H4 (cell line): ENCODE measurements around the gene TBATA. TPM values are rescaled to one million over a fixed set of nuclear protein-coding genes. Genes with fewer than 3 reads are reported as not detected.

Experiments
- DNase-seq: peaks from one replicate; pipeline ENCODE4 v3.0.0-alpha.2; 2015; ENCODE audit warnings: low spot score
- total RNA-seq: library from RNA; depleted of rRNA; stranded (reverse); fragments of >200 nt; shearing (Covaris generic); gene quantifications from 2 replicates; pipeline ENCODE4 v1.2.3, GENCODE V29; 2014

The TBATA gene
- total RNA-seq, 1 experiment from 2014 or later = not detected

DNA sequence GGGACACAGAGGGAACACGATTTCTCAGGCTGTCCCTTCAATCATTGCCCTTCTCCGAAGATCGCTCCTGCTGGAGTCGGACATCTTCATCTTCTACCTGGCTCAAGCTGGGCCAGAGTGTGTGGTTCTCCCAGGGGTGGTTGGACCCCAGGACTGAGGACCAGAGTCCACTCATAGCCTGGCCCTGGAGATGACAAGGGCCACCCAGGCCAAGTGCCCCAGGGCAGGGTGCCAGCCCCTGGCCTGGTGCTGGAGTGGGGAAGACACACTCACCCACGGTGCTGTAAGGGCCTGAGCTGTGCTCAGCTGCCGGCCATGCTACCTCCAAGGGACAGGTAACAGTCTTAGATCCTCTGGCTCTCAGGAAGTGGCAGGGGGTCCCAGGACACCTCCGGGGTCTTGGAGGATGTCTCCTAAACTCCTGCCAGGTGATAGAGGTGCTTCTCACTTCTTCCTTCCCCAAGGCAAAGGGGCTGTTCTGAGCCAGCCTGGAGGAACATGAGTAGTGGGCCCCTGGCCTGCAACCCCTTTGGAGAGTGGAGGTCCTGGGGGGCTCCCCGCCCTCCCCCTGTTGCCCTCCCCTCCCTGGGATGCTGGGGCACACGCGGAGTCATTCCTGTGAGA lies 23.3 kb downstream of the TBATA start:
- DNase-seq = no peak

DNA sequence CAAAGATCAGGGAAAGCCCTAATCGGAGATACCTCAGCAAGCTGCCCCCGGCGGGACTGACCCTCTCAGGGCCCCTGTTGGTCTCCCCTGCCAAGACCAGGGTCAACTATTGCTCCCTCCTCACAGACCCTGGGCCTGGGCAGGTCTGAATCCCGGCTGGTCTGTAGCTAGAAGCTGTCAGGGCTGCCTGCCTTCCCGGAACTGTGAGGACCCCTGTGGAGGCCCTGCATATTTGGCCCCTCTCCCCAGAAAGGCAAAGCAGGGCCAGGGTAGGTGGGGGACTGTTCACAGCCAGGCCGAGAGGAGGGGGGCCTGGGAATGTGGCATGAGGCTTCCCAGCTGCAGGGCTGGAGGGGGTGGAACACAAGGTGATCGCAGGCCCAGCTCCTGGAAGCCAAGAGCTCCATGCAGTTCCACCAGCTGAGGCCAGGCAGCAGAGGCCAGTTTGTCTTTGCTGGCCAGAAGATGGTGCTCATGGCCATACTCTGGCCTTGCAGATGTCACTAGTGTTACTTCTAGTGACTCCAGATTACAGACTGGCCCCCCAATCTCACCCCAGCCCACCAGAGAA lies 24.1 kb downstream of the TBATA start:
- DNase-seq = no peak

DNA sequence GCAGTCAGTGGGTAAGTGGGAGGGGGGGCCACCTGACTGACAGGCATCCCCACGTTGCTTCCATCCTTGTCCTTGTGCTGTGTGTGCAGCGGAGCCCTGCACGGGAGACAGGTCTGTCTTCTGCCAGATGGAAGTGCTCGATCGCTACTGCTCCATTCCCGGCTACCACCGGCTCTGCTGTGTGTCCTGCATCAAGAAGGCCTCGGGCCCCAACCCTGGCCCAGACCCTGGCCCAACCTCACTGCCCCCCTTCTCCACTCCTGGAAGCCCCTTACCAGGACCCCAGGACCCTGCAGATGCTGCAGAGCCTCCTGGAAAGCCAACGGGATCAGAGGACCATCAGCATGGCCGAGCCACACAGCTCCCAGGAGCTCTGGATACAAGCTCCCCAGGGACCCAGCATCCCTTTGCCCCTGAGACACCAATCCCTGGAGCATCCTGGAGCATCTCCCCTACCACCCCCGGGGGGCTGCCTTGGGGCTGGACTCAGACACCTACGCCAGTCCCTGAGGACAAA lies 24.8 kb downstream of the TBATA start:
- DNase-seq = no peak

DNA sequence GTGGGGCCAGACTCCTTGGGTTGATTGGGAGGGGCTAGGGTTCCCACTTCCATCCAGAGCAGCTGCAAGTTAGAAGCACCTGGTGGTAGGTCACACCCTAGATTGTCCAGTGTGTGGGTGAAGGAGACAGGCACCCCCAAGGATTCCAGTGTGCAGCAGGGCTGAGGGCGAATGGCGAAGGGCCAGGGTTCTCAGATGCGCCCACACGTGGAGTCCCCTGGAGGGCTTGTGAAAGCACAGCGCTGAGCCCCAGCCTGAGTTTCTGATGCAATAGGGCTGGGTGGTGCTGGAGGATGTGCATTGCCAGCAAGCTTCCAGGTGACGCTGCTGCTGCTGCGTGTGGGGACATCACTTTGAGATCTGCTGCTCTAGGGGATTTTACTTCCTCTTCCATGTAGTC lies 25.4 kb downstream of the TBATA start:
- no peak for DNase-seq

DNA sequence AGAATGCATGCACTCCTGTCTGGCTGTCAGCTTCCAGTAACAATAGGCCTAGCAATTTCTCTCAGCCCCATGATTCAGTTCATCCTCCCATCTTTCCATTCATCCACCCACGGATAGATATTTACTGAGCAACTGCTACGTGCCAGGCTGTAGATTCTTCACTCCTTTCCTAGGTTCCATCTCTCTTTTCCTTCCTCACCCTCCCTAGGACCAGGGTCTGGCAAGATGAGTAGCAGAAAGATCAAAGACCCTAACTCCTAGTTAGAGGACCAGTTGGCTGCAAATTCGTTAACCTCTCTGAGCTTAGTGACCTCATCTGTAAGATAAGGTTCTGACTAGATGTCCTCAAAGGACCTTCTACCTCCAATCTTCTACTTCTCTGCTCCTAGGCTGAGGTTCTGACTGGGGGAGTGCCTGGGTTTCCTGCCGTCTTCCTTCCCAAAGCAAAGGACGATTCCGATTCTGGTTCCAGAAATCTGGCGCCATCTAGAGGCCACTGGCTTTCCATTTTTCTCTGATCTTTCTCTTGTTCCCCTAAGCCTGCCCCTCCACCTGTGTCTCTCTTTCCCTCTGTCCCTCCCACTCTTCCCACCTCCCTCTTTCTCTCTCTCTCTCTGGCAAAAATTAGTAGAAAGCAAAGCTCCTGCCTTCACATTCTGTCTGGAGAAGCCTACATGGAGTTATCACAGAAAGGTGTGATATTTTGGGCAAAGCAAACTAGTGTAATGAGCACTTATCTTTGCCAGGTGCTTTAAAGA lies 26.2 kb downstream of the TBATA start:
- peak; percentile 53 for DNase-seq

DNA sequence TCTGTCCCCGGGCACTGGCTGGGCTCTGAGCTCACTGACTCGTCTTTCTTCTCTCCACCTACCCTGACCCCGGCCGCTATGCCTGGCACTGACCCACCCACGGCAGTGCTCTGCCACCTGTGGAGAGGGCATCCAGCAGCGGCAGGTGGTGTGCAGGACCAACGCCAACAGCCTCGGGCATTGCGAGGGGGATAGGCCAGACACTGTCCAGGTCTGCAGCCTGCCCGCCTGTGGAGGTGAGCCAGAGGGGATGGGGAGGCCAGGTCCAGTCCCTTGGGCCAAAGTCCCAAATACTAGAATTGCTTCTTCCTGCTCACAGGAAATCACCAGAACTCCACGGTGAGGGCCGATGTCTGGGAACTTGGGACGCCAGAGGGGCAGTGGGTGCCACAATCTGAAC lies 27.3 kb downstream of the TBATA start:
- no peak for DNase-seq

DNA sequence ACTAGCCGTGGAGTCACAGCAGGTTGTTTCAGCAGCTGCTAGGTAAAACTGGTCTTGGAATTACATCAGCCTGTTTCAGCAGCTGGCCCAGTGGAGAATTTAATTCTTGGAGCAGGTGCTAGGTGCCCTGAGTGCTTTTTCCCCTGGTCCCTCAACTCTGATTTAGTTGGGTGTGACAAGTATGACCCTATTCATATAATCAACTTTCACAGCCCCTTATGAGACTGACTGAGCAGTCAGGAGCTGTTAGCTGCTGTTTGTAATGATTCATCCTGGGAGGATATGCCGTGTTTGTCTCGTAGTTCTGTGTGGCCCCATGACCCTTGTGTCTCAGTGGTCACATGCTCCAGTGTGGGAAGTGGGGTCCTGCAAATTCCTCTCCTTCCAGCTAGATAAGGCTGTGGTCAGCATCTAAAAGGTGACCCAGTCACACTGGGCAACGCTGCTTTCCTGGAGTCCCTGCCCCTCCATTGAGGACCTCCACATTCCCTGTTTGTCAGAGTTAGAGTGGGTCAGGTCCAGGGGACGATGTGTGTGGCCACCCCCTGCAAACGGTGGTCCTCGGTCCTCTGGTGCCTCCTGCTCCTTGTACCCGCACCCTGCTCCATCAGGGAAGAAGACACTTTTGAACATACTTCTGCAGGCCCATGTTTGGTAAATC lies 28.3 kb downstream of the TBATA start:
- no peak for DNase-seq

DNA sequence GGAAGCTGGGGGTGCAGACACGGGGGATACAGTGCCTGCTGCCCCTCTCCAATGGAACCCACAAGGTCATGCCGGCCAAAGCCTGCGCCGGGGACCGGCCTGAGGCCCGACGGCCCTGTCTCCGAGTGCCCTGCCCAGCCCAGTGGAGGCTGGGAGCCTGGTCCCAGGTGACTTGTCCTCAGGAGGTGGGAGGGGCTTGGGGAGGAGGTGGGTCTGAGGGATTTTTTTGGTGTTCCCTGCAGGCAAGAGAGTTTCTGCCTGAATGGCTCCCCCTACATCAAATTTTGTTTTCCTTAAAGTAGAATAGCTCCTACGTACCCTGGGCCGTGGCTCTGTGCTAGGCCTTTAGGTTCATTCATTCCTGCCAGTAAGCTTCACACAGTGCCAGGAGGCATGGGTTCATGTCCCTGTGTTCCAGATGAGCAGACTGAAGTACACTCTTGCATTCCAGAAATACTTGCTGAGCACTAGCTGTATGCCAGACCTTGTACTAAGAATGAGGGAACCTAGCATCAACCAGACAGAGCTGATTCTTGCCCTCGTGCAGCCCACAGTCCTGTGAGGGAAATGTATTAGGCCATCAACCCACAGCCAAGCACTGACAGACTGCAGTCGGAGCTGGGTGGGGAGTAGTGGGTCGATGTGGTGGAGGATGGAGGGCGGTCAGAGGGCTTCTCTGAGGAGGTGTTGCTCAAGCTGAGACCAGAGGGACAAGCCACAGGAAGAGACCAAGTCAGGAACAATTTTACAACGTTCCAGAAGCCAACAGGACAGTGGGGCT lies 31.1 kb downstream of the TBATA start:
- no peak for DNase-seq

DNA sequence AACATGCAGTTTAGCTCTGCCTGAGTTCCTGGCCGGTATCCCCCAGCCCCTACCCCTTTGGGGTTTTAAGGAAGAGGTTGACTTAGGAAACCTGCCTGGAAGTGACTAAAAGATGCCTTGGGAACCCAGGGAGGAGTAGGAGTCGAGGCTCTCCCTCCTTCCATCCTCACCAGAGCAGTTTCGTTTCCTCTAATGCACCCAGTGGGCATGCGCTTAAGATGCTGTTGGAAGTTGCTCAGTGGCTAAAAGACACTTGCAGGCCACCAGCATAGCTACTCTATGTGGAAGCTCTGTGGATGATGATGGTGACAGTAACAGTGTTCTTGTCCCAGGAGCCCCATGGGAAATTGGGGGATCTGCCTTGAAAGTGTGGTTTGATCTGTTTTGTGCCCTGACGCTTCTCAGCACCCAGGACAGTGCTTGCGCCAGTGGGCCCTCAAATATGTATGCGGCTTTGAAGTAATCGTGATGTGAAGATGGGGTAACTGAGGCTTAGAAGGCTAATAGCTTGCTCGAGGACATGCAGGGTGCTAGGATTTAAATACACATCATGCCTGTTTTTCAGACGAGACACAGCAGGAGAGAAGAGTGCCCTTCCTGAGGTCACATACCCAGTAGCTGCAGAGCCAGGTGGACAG lies 32.0 kb downstream of the TBATA start:
- no peak for DNase-seq

DNA sequence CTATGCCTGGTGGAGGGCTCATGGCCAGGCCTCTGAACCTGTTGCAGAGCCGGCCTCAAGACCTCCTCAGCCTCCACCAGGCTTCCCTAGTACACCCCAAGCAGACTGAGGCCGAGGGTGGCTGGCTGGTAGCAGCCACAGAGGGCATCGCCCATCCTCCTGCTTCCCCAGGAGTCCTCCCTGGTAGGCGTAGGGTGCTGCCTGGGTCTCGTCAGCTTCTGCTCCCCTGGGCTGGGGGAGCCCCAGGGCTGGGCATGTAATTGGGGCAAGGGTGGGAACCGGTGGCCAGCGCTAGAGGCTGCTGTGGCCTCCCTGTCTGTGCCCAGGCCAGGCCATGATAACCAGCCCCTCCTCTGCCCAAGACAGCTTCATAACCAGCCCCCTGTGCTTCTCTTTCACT lies 32.6 kb downstream of the TBATA start:
- DNase-seq = no peak

DNA sequence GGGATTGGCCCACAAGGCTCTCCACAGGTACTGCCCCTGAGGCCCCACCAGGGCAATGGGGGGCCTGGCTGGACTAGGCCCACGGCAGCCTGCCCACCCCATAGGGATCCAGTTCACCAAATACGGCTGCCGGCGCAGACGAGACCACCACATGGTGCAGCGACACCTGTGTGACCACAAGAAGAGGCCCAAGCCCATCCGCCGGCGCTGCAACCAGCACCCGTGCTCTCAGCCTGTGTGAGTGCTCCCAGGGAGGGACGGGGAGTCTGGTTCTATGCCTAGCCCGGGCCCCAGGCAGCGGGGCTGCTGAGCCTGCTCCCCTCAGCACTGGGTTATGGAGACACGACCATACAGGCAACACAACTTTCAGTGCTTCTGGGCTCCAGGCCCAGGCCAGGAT lies 33.2 kb downstream of the TBATA start:
- DNase-seq = no peak

DNA sequence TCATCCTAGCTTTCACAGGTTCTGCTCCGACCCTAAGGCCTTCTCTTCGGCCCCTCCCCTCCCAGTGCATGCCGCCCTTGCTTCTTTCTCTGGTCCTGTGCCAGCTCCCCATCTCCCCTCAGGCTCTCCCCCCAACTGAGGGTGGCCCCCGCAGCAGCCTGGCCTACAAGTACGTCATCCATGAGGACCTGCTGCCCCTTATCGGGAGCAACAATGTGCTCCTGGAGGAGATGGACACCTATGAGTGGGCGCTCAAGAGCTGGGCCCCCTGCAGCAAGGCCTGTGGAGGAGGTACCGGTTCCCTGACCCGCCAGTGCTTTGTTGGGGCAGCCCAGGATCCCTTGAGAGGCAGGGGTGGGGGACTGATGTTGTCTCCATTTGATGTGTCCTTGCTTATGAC lies 33.8 kb downstream of the TBATA start:
- DNase-seq = no peak

DNA sequence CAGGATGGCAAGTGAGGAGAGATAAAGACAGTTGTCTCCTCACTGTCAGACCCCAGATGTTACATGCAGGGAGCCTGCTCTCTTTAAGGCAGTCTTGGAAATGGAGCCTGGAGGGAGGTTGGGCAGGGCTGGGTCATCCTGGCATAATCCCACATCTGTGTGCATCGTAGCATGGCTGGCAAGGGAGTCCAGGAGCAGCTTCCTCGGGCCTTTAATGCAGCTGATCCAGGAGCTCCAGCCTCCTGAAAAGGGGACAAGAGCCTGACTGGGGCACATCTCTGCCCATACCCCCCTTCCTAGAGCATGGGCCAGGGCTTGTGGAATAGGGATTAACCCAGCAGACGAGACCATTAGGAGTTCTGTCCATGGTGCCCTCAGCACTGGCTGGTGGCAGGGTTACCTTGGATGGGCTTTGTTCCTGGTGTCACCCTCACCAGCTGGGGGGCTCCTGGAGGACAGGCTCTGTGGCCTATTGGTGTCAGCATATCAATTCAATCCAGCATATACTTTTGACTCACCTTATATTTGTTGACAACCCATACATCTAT lies 34.9 kb downstream of the TBATA start:
- no peak for DNase-seq

DNA sequence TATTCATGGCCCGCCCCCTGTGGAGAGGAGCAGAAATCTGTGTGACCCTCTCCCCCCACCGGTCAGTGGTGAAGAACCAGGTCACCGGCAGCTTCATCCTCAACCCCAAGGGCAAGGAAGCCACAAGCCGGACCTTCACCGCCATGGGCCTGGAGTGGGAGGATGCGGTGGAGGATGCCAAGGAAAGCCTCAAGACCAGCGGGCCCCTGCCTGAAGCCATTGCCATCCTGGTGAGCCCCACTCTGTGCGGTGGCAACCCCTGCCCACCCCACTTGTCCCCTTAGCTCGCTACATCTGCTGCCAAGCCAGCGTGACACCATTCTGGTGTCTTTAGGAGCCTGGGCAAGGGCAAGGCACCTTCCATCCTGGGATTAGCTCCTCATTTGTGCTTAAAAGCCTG lies 35.4 kb downstream of the TBATA start:
- no peak for DNase-seq

DNA sequence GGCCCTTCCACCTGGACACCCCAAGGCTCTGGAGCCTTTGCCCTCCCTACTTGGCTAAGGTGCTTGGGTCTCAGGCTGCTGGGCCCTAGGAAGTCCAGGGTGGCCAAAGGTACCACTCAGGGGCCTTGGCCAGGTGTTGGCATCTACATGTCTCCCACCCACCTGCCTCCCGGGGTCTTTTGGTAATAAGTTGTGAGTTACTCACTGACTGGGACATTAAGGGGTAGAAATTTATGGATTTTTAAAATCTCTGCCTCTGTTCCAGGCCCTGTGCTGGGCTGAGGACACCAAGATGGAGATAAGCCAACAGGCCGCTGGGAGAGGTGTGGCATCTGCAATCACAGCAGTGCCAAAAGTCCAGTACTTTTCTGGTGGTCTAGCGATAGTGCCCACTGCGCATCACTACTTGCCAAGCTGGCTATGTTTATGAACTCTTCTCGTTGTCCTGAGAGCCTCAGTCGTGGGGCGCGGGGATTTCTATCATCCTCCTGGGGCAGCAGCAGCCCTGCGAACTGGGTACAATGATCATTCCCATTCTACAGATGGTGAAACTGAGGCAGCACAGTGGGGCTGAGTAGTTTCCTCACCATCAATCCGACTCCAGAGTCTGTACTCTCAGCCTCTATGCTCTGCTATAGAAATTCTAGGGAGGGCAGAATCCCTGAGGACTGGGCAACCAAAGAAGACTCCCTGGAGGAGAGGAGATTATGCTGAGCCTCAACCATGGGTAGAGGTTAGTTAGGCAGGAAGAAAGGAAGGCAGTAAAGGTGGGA lies 36.2 kb downstream of the TBATA start:
- no peak for DNase-seq

DNA sequence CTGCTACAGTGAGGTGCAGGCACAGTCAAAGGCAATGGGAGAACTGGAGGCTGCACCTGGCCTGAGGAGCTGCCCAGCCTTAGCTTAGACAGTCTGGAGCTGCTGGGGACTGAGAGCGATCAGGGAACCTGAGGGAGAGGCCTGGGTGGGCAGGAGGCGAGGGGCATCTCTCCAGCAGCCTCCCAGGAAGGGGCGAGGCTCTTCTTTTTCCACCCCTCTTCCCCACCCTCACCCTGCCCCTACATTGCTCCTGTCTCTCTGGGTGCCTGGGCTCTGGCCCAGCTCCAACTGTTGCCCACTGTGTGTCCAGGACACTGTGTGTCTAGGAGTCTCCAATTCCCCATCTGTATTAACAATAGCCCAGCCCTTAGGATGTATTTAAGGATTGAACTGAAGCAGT lies 36.9 kb downstream of the TBATA start:
- no peak for DNase-seq

DNA sequence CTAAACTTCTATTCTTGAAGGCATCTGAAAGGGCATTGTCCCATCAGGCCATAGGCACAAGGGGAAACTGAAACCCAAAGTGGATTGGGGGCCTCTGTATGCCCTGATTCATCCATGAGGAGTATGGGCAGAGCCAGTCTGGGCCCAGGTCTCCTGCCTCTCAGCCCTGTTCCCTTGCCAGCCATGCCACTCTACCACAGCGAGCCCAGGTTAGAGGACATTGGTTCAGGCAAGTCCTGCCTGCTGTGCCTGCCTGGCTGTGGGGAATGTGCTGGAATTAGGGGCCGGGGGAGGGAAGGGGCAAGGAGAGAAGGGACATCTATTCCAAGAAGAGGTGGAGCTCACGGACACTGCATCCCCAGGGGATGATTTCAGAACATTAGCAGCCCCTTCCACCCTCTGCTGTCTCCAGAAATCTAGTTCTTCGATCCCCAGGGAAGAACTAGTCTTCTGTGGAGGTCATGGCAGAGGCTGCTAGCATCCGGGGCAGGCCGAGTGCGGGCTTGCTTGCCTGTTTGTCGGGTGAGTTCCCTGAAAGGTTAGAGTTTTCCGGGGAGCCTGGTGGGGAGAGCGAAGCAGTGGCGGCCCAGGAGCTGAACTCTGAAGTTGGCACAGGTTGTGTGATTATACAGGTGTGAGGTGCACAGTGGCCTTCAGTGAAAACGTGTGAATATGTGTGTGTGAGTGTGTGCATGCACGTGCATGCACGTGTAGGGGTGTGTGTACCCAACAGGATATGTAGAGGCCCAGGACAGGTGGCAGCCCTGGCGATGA lies 37.8 kb downstream of the TBATA start:
- DNase-seq = no peak

DNA sequence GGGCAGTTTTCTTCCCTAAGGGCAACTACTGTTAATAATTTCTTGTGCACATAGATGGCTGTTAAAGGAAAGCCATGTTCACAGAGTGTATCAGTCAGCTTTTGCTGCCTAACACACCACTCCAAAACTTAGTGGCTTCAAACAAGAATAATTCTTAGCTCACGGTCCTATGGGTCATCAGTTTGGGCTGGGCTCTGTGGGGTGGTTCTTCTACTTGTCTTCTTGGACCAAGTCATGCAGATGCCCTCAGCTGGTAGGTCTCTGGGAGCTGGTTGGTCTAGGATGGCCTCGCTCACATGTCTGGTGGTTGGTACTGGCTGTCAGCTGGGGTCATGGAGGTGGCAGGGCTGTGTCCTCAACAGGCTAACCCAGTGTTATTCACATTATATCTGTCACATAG lies 39.6 kb downstream of the TBATA start:
- no peak for DNase-seq

DNA sequence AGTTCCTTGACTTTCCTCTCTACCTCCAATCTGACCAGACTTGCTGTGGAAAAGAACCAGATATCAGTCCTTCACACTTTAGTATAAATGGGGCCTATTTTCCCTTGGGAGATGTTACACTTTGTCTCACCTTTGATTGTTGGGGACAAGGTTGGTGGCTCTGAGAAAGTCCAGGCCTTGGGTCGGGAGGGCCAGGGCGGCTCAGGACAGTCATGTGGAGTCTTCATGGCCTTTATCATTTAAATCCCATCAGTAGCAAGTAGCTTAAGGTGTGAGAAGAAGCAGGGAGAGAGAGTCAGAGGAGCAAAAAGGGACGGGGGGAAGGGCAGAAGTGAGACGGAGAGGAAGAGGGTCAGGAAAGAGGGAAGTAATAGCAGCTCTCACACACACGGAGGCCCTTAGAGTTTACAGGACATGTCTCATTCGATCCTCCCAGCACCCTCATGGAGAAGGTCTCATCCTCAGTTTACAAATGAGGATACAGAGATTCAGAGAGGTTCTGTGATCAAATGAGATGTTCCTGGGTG lies 40.5 kb downstream of the TBATA start:
- no peak for DNase-seq
